ENCODE measurements around the gene CCDC32.

DNA sequence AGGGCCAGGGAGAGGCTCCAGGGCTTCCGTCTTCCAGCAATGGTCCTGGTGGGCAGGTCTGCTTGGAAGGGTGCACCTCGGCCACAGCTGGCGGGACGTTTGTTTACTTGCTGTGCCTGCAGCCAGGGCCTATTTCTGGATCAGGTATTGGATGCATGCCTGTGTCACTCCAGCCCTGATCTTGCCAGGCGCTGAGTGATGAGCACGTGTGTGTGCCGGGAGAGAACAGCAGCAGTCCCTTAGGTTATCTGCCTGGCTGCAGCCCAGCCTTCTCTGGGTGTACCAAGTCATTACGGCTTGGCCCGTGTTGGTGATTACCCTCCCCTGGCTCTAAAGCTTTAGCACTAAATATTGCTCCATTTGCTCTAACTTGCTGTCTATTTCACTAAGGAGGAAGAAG lies 14.9 kb downstream of the CCDC32 start:
- no peak for TF ChIP-seq POLR2AphosphoS5 (IDR thresholded peaks at IDR 0.05)
- TF ChIP-seq CTCF (IDR thresholded peaks at IDR 0.05 in 8 of 11, conservative IDR thresholded peaks at IDR 0.05 in 3 of 11): no peak
- TF ChIP-seq POLR2A (IDR thresholded peaks at IDR 0.05): no peak
